ENCODE measurements around the gene FAM209B.

The FAM209B gene

DNA sequence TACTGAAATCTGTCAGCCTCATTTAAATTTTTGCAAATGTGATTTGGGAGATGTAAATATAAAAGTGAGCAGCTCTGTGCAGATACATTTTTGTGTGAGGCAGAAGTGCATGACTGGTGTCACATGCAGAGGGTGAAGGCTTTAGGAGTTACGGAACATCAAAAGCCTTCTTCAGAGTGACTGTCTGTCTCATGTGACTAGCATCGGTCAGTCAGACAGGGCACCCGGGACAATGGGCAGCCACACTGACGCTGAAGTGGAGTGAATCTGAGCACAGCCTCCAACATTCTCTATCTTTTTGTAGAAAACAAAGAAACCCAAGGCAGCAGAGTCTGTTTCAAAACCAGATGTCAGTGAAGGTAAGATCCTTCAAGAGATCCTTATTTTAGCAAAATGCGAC lies 16.4 kb upstream of the FAM209B start:
- Histone ChIP-seq H3K9ac (ENCODE audit: low read length) (no peak overlapping the region), H2AFZ (ENCODE audit: low read length) (no peak overlapping the region), H4K20me1 (ENCODE audit: insufficient read depth, low read length) (no peaks in the 10 kb centered on the region), H3K9me3 (replicated peaks; ENCODE audit: insufficient read depth, low read length) (no peaks in the 10 kb centered on the region), H3K27ac (ENCODE audit: low read length) (no peak overlapping the region), H3K4me3 (ENCODE audit: low read length) (no peak overlapping the region), H3K4me1 (ENCODE audit: low read length) (no peaks in the 10 kb centered on the region), H3F3A (ENCODE audit: insufficient read depth, low read length) (no peaks in the 10 kb centered on the region), H3K9me2 (replicated peaks; ENCODE audit: insufficient read depth, low read length) (no peaks in the 10 kb centered on the region), H3K79me2 (ENCODE audit: low read length) (no peaks in the 10 kb centered on the region), H3K27me3 (replicated peaks; ENCODE audit: insufficient read depth, low read length) (no peaks in the 10 kb centered on the region), H3K4me2 (ENCODE audit: low read depth, low read length) (no peak overlapping the region), H3K36me3 (replicated peaks; ENCODE audit: insufficient read depth, low read length) (peaks cover 4% of the 10 kb centered on the region; the same call in 1 of the 2 replicates)
- TF ChIP-seq EZH2phosphoT487 (IDR thresholded peaks at IDR 0.05; ENCODE audit: low read length), result no peak
- TF ChIP-seq, protein P1, sequence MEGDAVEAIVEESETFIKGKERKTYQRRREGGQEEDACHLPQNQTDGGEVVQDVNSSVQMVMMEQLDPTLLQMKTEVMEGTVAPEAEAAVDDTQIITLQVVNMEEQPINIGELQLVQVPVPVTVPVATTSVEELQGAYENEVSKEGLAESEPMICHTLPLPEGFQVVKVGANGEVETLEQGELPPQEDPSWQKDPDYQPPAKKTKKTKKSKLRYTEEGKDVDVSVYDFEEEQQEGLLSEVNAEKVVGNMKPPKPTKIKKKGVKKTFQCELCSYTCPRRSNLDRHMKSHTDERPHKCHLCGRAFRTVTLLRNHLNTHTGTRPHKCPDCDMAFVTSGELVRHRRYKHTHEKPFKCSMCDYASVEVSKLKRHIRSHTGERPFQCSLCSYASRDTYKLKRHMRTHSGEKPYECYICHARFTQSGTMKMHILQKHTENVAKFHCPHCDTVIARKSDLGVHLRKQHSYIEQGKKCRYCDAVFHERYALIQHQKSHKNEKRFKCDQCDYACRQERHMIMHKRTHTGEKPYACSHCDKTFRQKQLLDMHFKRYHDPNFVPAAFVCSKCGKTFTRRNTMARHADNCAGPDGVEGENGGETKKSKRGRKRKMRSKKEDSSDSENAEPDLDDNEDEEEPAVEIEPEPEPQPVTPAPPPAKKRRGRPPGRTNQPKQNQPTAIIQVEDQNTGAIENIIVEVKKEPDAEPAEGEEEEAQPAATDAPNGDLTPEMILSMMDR (IDR thresholded peaks at IDR 0.05; ENCODE audit: low read length), result no peak
- no peak for TF ChIP-seq EZH2 (optimal IDR thresholded peaks at IDR 0.05; ENCODE audit: low read depth, low read length)
- no peak for DNase-seq

DNA sequence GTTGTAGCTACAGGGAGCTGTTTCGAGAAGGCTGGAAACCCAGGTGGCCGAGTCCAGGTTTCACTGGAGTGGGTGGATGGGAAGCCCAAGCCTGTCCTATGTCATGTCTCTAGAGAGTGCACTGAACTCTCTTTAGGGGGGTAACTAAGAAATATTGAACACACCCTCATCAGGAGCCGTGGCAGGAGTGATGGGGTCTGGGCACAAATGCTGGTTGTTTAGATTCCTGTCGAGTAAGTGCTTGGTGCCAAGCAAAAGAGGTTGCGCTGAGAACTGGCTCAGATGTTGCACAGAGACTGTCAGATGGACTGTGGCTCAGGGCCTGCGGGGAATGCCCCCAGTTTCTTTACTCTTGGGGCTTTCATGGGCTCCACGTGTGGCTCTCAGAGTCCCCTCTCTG lies 15.8 kb upstream of the FAM209B start:
- DNase-seq, result no peak
- no peak overlapping the region for H3K27ac ChIP-seq (ENCODE audit: low read length)
- H2AFZ ChIP-seq (ENCODE audit: low read length), result no peak overlapping the region
- H3K79me2 ChIP-seq (ENCODE audit: low read length), result no peaks in the 10 kb centered on the region
- H3K27me3 ChIP-seq (replicated peaks; ENCODE audit: insufficient read depth, low read length), result no peaks in the 10 kb centered on the region
- no peaks in the 10 kb centered on the region for H3K9me2 ChIP-seq (replicated peaks; ENCODE audit: insufficient read depth, low read length)
- H4K20me1 ChIP-seq (ENCODE audit: insufficient read depth, low read length), result no peaks in the 10 kb centered on the region
- H3K36me3 ChIP-seq (replicated peaks; ENCODE audit: insufficient read depth, low read length), result peaks cover 4% of the 10 kb centered on the region; the same call in 1 of the 2 replicates
- no peaks in the 10 kb centered on the region for H3F3A ChIP-seq (ENCODE audit: insufficient read depth, low read length)
- no peak overlapping the region for H3K4me3 ChIP-seq (ENCODE audit: low read length)
- H3K9ac ChIP-seq (ENCODE audit: low read length), result no peak overlapping the region
- no peak for TF ChIP-seq EZH2phosphoT487 (IDR thresholded peaks at IDR 0.05; ENCODE audit: low read length)
- no peak for TF ChIP-seq EZH2 (optimal IDR thresholded peaks at IDR 0.05; ENCODE audit: low read depth, low read length)
- TF ChIP-seq, protein P1 (IDR thresholded peaks at IDR 0.05; ENCODE audit: low read length), result no peak
- H3K4me2 ChIP-seq (ENCODE audit: low read depth, low read length), result no peak overlapping the region
- no peaks in the 10 kb centered on the region for H3K4me1 ChIP-seq (ENCODE audit: low read length)
- H3K9me3 ChIP-seq (replicated peaks; ENCODE audit: insufficient read depth, low read length), result no peaks in the 10 kb centered on the region

DNA sequence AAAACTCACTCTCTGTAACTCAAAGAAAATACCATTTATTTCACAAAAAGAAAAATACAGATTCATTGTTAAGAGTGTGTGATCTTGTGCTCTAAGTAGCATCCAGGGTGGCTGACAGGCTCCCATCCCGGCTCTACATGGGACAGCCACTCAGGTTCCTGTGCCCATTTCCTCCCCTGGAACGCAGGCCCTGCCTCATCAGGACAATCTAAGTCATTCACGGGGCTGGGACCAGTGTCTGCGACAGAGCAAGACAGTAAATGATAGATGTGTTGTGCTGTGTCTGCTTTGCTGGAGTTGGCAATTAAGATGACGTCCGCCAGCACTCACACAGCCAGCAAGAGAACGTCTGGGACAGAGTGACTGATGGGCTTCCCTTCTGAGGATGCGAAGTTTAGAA lies 15.4 kb upstream of the FAM209B start:
- no peaks in the 10 kb centered on the region for H3K79me2 ChIP-seq (ENCODE audit: low read length)
- H3K4me2 ChIP-seq (ENCODE audit: low read depth, low read length), result no peak overlapping the region
- H4K20me1 ChIP-seq (ENCODE audit: insufficient read depth, low read length), result no peaks in the 10 kb centered on the region
- no peaks in the 10 kb centered on the region for H3K9me2 ChIP-seq (replicated peaks; ENCODE audit: insufficient read depth, low read length)
- no peak for DNase-seq
- H3F3A ChIP-seq (ENCODE audit: insufficient read depth, low read length), result no peaks in the 10 kb centered on the region
- H3K4me1 ChIP-seq (ENCODE audit: low read length), result no peaks in the 10 kb centered on the region
- H3K9me3 ChIP-seq (replicated peaks; ENCODE audit: insufficient read depth, low read length), result no peaks in the 10 kb centered on the region
- no peak for TF ChIP-seq EZH2phosphoT487 (IDR thresholded peaks at IDR 0.05; ENCODE audit: low read length)
- no peak overlapping the region for H2AFZ ChIP-seq (ENCODE audit: low read length)
- H3K27ac ChIP-seq (ENCODE audit: low read length), result no peak overlapping the region
- H3K4me3 ChIP-seq (ENCODE audit: low read length), result no peak overlapping the region
- H3K36me3 ChIP-seq (replicated peaks; ENCODE audit: insufficient read depth, low read length), result peaks cover 4% of the 10 kb centered on the region; the same call in 1 of the 2 replicates
- H3K9ac ChIP-seq (ENCODE audit: low read length), result no peak overlapping the region
- no peaks in the 10 kb centered on the region for H3K27me3 ChIP-seq (replicated peaks; ENCODE audit: insufficient read depth, low read length)

DNA sequence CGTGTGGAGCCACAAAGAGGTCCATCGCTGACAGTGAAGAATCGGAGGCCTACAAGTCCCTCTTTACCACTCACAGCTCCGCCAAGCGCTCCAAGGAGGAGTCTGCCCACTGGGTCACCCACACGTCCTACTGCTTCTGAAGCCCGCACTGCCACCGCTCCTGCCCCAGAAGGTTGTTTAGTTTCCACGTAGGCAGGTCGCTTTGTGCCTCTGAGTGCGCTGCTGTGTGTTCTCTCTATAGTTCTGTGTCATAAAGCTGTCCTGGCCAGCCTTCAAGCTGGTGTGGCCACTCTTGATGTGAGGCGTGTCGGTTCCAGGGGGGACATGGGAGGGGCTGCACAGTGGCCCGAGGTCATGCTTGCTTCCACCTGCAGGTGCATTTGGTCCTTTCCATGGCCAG lies 14.9 kb upstream of the FAM209B start:
- no peak overlapping the region for H2AFZ ChIP-seq (ENCODE audit: low read length)
- H3K36me3 ChIP-seq (replicated peaks; ENCODE audit: insufficient read depth, low read length), result peaks cover 4% of the 10 kb centered on the region; the same call in 1 of the 2 replicates
- H3F3A ChIP-seq (ENCODE audit: insufficient read depth, low read length), result no peaks in the 10 kb centered on the region
- no peak overlapping the region for H3K4me2 ChIP-seq (ENCODE audit: low read depth, low read length)
- no peaks in the 10 kb centered on the region for H3K4me1 ChIP-seq (ENCODE audit: low read length)
- no peaks in the 10 kb centered on the region for H3K79me2 ChIP-seq (ENCODE audit: low read length)
- H3K27ac ChIP-seq (ENCODE audit: low read length), result no peak overlapping the region
- H3K27me3 ChIP-seq (replicated peaks; ENCODE audit: insufficient read depth, low read length), result no peaks in the 10 kb centered on the region
- no peak overlapping the region for H3K4me3 ChIP-seq (ENCODE audit: low read length)
- no peak for DNase-seq
- TF ChIP-seq, protein P1 (IDR thresholded peaks at IDR 0.05; ENCODE audit: low read length), result no peak
- TF ChIP-seq EZH2 (optimal IDR thresholded peaks at IDR 0.05; ENCODE audit: low read depth, low read length), result no peak
- TF ChIP-seq EZH2phosphoT487 (IDR thresholded peaks at IDR 0.05; ENCODE audit: low read length), result no peak
- H3K9ac ChIP-seq (ENCODE audit: low read length), result no peak overlapping the region
- H3K9me3 ChIP-seq (replicated peaks; ENCODE audit: insufficient read depth, low read length), result no peaks in the 10 kb centered on the region
- no peaks in the 10 kb centered on the region for H4K20me1 ChIP-seq (ENCODE audit: insufficient read depth, low read length)
- H3K9me2 ChIP-seq (replicated peaks; ENCODE audit: insufficient read depth, low read length), result no peaks in the 10 kb centered on the region
